A549 (cell line): Measurements from ENCODE around the gene SH3RF3.

Experiments used
- CTCF ChIP-seq: fragments of >200 bp; sonication (Bioruptor Twin); formaldehyde crosslinking; IDR thresholded peaks from 3 replicates; pipeline ENCODE4 v1.5.1; 2016
- EHMT2 ChIP-seq: fragments of 200-600 bp; sonication (generic); IDR thresholded peaks from 2 replicates; pipeline ENCODE4 v1.6.1; 2016; ENCODE audit warnings: antibody characterized with exemption, low read depth, mild to moderate bottlenecking, moderate library complexity
- EP300 ChIP-seq, 2 experiments: fragments of >200 bp; sonication (Bioruptor Twin); formaldehyde crosslinking; IDR thresholded peaks; 2 replicates in 1 of 2; 3 replicates in 1 of 2; pipeline ENCODE4 v1.6.1; 2016 to 2017
- FOSB ChIP-seq: fragments of 250-450 bp; sonication (Bioruptor Pico); IDR thresholded peaks from 2 replicates; pipeline ENCODE4 v1.5.0; 2020; ENCODE audit warnings: mild to moderate bottlenecking, moderate library complexity
- HOXA7 ChIP-seq: fragments of 250-450 bp; sonication (Bioruptor Pico); IDR thresholded peaks from 2 replicates; pipeline ENCODE4 v1.5.0; 2020; ENCODE audit warnings: mild to moderate bottlenecking, moderate library complexity
- JUN ChIP-seq, 2 experiments: fragments of >200 bp; sonication (Bioruptor Twin); formaldehyde crosslinking; IDR thresholded peaks; 2 replicates in 1 of 2; 3 replicates in 1 of 2; pipeline ENCODE4 v1.6.1; 2016 to 2017
- POLR2A ChIP-seq: IDR thresholded peaks from 2 replicates; pipeline ENCODE4 v1.6.1; 2012; ENCODE audit warnings: mild to moderate bottlenecking, low read length
- RAD21 ChIP-seq, 2 experiments: fragments of >200 bp in 1 of 2; sonication (Bioruptor Twin) in 1 of 2; formaldehyde crosslinking in 1 of 2; IDR thresholded peaks in 1 of 2; conservative IDR thresholded peaks in 1 of 2; 2 replicates in 1 of 2; 3 replicates in 1 of 2; pipeline ENCODE4 v1.6.1; 2012 to 2018; ENCODE audit warnings: inconsistent platforms in 1 of 2
- RARB ChIP-seq: fragments of 250-450 bp; sonication (Bioruptor Pico); IDR thresholded peaks from 2 replicates; pipeline ENCODE4 v1.8.0; 2021; ENCODE audit warnings: mild to moderate bottlenecking, moderate library complexity
- SMC3 ChIP-seq: fragments of >200 bp; sonication (Bioruptor Twin); formaldehyde crosslinking; IDR thresholded peaks from 3 replicates; pipeline ENCODE4 v1.6.1; 2018; ENCODE audit warnings: inconsistent platforms
- TP53 ChIP-seq: fragments of 250-450 bp; sonication (Bioruptor Pico); IDR thresholded peaks from 2 replicates; pipeline ENCODE4 v1.5.0; 2021; ENCODE audit warnings: mild to moderate bottlenecking, moderate library complexity
- TF ChIP-seq, protein P1 (sequence below): fragments of 200-600 bp; sonication (generic); IDR thresholded peaks from 2 replicates; pipeline ENCODE4 v1.6.1; 2016; ENCODE audit warnings: antibody characterized with exemption, mild to moderate bottlenecking, moderate library complexity

- TF ChIP-seq CTCF, result no peak
- TF ChIP-seq RARB (CRISPR knock-in tag), result no peak
- TF ChIP-seq POLR2A, result no peak
- TF ChIP-seq, protein P1, sequence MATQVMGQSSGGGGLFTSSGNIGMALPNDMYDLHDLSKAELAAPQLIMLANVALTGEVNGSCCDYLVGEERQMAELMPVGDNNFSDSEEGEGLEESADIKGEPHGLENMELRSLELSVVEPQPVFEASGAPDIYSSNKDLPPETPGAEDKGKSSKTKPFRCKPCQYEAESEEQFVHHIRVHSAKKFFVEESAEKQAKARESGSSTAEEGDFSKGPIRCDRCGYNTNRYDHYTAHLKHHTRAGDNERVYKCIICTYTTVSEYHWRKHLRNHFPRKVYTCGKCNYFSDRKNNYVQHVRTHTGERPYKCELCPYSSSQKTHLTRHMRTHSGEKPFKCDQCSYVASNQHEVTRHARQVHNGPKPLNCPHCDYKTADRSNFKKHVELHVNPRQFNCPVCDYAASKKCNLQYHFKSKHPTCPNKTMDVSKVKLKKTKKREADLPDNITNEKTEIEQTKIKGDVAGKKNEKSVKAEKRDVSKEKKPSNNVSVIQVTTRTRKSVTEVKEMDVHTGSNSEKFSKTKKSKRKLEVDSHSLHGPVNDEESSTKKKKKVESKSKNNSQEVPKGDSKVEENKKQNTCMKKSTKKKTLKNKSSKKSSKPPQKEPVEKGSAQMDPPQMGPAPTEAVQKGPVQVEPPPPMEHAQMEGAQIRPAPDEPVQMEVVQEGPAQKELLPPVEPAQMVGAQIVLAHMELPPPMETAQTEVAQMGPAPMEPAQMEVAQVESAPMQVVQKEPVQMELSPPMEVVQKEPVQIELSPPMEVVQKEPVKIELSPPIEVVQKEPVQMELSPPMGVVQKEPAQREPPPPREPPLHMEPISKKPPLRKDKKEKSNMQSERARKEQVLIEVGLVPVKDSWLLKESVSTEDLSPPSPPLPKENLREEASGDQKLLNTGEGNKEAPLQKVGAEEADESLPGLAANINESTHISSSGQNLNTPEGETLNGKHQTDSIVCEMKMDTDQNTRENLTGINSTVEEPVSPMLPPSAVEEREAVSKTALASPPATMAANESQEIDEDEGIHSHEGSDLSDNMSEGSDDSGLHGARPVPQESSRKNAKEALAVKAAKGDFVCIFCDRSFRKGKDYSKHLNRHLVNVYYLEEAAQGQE, result no peak
- TF ChIP-seq EHMT2, result no peak
- TF ChIP-seq HOXA7 (CRISPR knock-in tag), result no peak
- TF ChIP-seq JUN (IDR thresholded peaks at IDR 0.05), result no peak
- TF ChIP-seq RAD21 (conservative IDR thresholded peaks at IDR 0.05 in 1 of 2, IDR thresholded peaks at IDR 0.05 in 1 of 2), result no peak
- no peak for TF ChIP-seq TP53 (CRISPR knock-in tag)
- TF ChIP-seq EP300 (IDR thresholded peaks at IDR 0.05), result no peak
- TF ChIP-seq SMC3, result no peak
- no peak for TF ChIP-seq FOSB (CRISPR knock-in tag)
Measured at GRCh38 chr2:109134741-109135358, 5.8 kb downstream of the SH3RF3 start.
